Measurements from ENCODE around the gene NAV2.

Gene NAV2

GRCh38 chr11:19834771-19835170 is 122.1 kb downstream of the NAV2 start:
- H3K4me3 Mint-ChIP-seq, result no peak overlapping the region
- peaks cover 3% of the 10 kb centered on the region for H3K27me3 Mint-ChIP-seq (ENCODE audit: low read depth)
- H3K9me3 Mint-ChIP-seq, result no peaks in the 10 kb centered on the region
- no peak overlapping the region for H3K27ac Mint-ChIP-seq
- no peaks in the 10 kb centered on the region for H3K36me3 Mint-ChIP-seq (ENCODE audit: low read depth)
- no peaks in the 10 kb centered on the region for H3K4me1 Mint-ChIP-seq (ENCODE audit: low read depth)

GRCh38 chr11:19836666-19837065 is 124.0 kb downstream of the NAV2 start:
- H3K36me3 Mint-ChIP-seq (ENCODE audit: low read depth), result no peaks in the 10 kb centered on the region
- H3K4me3 Mint-ChIP-seq, result no peak overlapping the region
- no peak overlapping the region for H3K27ac Mint-ChIP-seq
- H3K4me1 Mint-ChIP-seq (ENCODE audit: low read depth), result no peaks in the 10 kb centered on the region
- no peaks in the 10 kb centered on the region for H3K9me3 Mint-ChIP-seq
- peaks cover 3% of the 10 kb centered on the region for H3K27me3 Mint-ChIP-seq (ENCODE audit: low read depth)

- H3K27ac Mint-ChIP-seq, result no peak overlapping the region
- no peaks in the 10 kb centered on the region for H3K9me3 Mint-ChIP-seq
- peaks cover 3% of the 10 kb centered on the region for H3K27me3 Mint-ChIP-seq (ENCODE audit: low read depth)
- no peak overlapping the region for H3K4me3 Mint-ChIP-seq
- H3K4me1 Mint-ChIP-seq (ENCODE audit: low read depth), result no peaks in the 10 kb centered on the region
- H3K36me3 Mint-ChIP-seq (ENCODE audit: low read depth), result no peaks in the 10 kb centered on the region
Observed at GRCh38 chr11:19838994-19839768, 126.5 kb downstream of the NAV2 start.

GRCh38 chr11:19840961-19841360 is 128.3 kb downstream of the NAV2 start:
- Mint-ChIP-seq H3K27ac (no peak overlapping the region), H3K27me3 (ENCODE audit: low read depth) (peaks cover 3% of the 10 kb centered on the region), H3K36me3 (ENCODE audit: low read depth) (no peaks in the 10 kb centered on the region), H3K9me3 (no peaks in the 10 kb centered on the region), H3K4me1 (ENCODE audit: low read depth) (no peaks in the 10 kb centered on the region), H3K4me3 (no peak overlapping the region)

GRCh38 chr11:19842505-19842904 is 129.9 kb downstream of the NAV2 start:
- Mint-ChIP-seq H3K4me3 (no peak overlapping the region), H3K27me3 (ENCODE audit: low read depth) (peaks cover 3% of the 10 kb centered on the region), H3K36me3 (ENCODE audit: low read depth) (no peaks in the 10 kb centered on the region), H3K9me3 (no peaks in the 10 kb centered on the region), H3K4me1 (ENCODE audit: low read depth) (no peaks in the 10 kb centered on the region), H3K27ac (no peak overlapping the region)

GRCh38 chr11:19843079-19843478 is 130.4 kb downstream of the NAV2 start:
- H3K4me1 Mint-ChIP-seq (ENCODE audit: low read depth), result no peaks in the 10 kb centered on the region
- H3K9me3 Mint-ChIP-seq, result no peaks in the 10 kb centered on the region
- H3K27me3 Mint-ChIP-seq (ENCODE audit: low read depth), result no peaks in the 10 kb centered on the region
- H3K36me3 Mint-ChIP-seq (ENCODE audit: low read depth), result no peaks in the 10 kb centered on the region
- no peak overlapping the region for H3K27ac Mint-ChIP-seq
- no peak overlapping the region for H3K4me3 Mint-ChIP-seq

- no peak overlapping the region for H3K4me3 Mint-ChIP-seq
- no peaks in the 10 kb centered on the region for H3K4me1 Mint-ChIP-seq (ENCODE audit: low read depth)
- H3K36me3 Mint-ChIP-seq (ENCODE audit: low read depth), result no peaks in the 10 kb centered on the region
- no peak overlapping the region for H3K27ac Mint-ChIP-seq
- no peaks in the 10 kb centered on the region for H3K27me3 Mint-ChIP-seq (ENCODE audit: low read depth)
- H3K9me3 Mint-ChIP-seq, result no peaks in the 10 kb centered on the region
Observed at GRCh38 chr11:19844012-19844411, 131.4 kb downstream of the NAV2 start.

- H3K4me1 Mint-ChIP-seq (ENCODE audit: low read depth), result no peaks in the 10 kb centered on the region
- no peaks in the 10 kb centered on the region for H3K36me3 Mint-ChIP-seq (ENCODE audit: low read depth)
- no peaks in the 10 kb centered on the region for H3K9me3 Mint-ChIP-seq
- no peak overlapping the region for H3K4me3 Mint-ChIP-seq
- no peaks in the 10 kb centered on the region for H3K27me3 Mint-ChIP-seq (ENCODE audit: low read depth)
- H3K27ac Mint-ChIP-seq, result no peak overlapping the region
Observed at GRCh38 chr11:19844806-19845205, 132.2 kb downstream of the NAV2 start.

- Mint-ChIP-seq H3K4me3 (no peak overlapping the region), H3K36me3 (ENCODE audit: low read depth) (no peaks in the 10 kb centered on the region), H3K4me1 (ENCODE audit: low read depth) (no peaks in the 10 kb centered on the region), H3K27me3 (ENCODE audit: low read depth) (no peaks in the 10 kb centered on the region), H3K9me3 (no peaks in the 10 kb centered on the region), H3K27ac (no peak overlapping the region)
Observed at GRCh38 chr11:19845626-19846025, 133.0 kb downstream of the NAV2 start.

GRCh38 chr11:19846654-19847305 is 134.1 kb downstream of the NAV2 start:
- H3K27me3 Mint-ChIP-seq (ENCODE audit: low read depth), result peaks cover 3% of the 10 kb centered on the region
- H3K27ac Mint-ChIP-seq, result no peak overlapping the region
- no peaks in the 10 kb centered on the region for H3K36me3 Mint-ChIP-seq (ENCODE audit: low read depth)
- no peaks in the 10 kb centered on the region for H3K9me3 Mint-ChIP-seq
- H3K4me3 Mint-ChIP-seq, result no peak overlapping the region
- no peaks in the 10 kb centered on the region for H3K4me1 Mint-ChIP-seq (ENCODE audit: low read depth)

- Mint-ChIP-seq H3K27me3 (ENCODE audit: low read depth) (peaks cover 3% of the 10 kb centered on the region), H3K36me3 (ENCODE audit: low read depth) (no peaks in the 10 kb centered on the region), H3K4me1 (ENCODE audit: low read depth) (no peaks in the 10 kb centered on the region), H3K27ac (no peak overlapping the region), H3K4me3 (no peak overlapping the region), H3K9me3 (no peaks in the 10 kb centered on the region)
Observed at GRCh38 chr11:19848219-19848618, 135.6 kb downstream of the NAV2 start.

GRCh38 chr11:19849107-19849789 is 136.6 kb downstream of the NAV2 start:
- H3K27ac Mint-ChIP-seq, result no peak overlapping the region
- H3K9me3 Mint-ChIP-seq, result no peaks in the 10 kb centered on the region
- H3K4me1 Mint-ChIP-seq (ENCODE audit: low read depth), result no peaks in the 10 kb centered on the region
- H3K36me3 Mint-ChIP-seq (ENCODE audit: low read depth), result no peaks in the 10 kb centered on the region
- H3K4me3 Mint-ChIP-seq, result no peak overlapping the region
- H3K27me3 Mint-ChIP-seq (ENCODE audit: low read depth), result peaks cover 3% of the 10 kb centered on the region

- H3K4me3 Mint-ChIP-seq, result no peak overlapping the region
- no peak overlapping the region for H3K27ac Mint-ChIP-seq
- no peaks in the 10 kb centered on the region for H3K9me3 Mint-ChIP-seq
- no peaks in the 10 kb centered on the region for H3K36me3 Mint-ChIP-seq (ENCODE audit: low read depth)
- peaks cover 8% of the 10 kb centered on the region for H3K27me3 Mint-ChIP-seq (ENCODE audit: low read depth)
- H3K4me1 Mint-ChIP-seq (ENCODE audit: low read depth), result no peaks in the 10 kb centered on the region
Observed at GRCh38 chr11:19849947-19850593, 137.4 kb downstream of the NAV2 start.

GRCh38 chr11:19852288-19852687 is 139.7 kb downstream of the NAV2 start:
- no peaks in the 10 kb centered on the region for H3K9me3 Mint-ChIP-seq
- H3K4me3 Mint-ChIP-seq, result no peak overlapping the region
- H3K27me3 Mint-ChIP-seq (ENCODE audit: low read depth), result peaks cover 8% of the 10 kb centered on the region
- no peaks in the 10 kb centered on the region for H3K36me3 Mint-ChIP-seq (ENCODE audit: low read depth)
- H3K27ac Mint-ChIP-seq, result no peak overlapping the region
- H3K4me1 Mint-ChIP-seq (ENCODE audit: low read depth), result no peaks in the 10 kb centered on the region

Measured in T-helper 1 cell treated with Interleukin-12 subunit alpha and Interleukin-12 subunit beta and Interleukin-4 antibody, amounts not matched to agents 30 μg/mL and 1 μg/mL, for 36 hours (primary cell).